RPMI8226 (cell line): ENCODE data around the gene CTSW.
A peak's percentile ranks its signal among the peaks of the same experiment; 100 is the strongest.
"Not testable (repeated sequence)": the region's sequence is repeated elsewhere in the genome, so short reads cannot be mapped to it uniquely, and the experiment has no call there.

Source experiments
- DNase-seq: peaks from one replicate; pipeline ENCODE4 v3.0.0-alpha.2; 2015

The CTSW gene

GRCh38 chr11:65879617-65880016, at the start of gene CTSW:
CTSW (plus strand) TSS chr11:65879837; CDS start chr11:65879855, 18 bp downstream.
- no peak for DNase-seq

DNA sequence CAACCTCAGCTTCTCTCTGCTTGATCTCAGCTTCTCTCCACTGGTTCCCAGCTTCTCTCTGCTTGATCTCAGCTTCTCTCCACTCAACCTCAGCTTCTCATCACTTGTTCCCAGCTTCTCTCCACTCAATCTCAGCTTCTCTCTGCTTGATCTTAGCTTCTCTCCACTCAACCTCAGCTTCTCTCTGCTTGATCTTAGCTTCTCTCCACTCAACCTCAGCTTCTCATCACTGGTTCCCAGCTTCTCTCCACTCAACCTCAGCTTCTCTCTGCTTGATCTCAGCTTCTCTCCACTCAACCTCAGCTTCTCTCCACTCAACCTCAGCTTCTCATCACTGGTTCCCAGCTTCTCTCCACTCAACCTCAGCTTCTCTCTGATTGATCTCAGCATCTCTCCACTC, 47.4 kb upstream of the CTSW start:
- not testable (repeated sequence) for DNase-seq

- DNase-seq = peak; percentile 99
Observed at GRCh38 chr11:65833297-65834030, 46.2 kb upstream of the CTSW start, which contains the start of gene SNX32. SNX32 (plus strand) TSS chr11:65833963; CDS start chr11:65834066, 103 bp downstream.

DNA sequence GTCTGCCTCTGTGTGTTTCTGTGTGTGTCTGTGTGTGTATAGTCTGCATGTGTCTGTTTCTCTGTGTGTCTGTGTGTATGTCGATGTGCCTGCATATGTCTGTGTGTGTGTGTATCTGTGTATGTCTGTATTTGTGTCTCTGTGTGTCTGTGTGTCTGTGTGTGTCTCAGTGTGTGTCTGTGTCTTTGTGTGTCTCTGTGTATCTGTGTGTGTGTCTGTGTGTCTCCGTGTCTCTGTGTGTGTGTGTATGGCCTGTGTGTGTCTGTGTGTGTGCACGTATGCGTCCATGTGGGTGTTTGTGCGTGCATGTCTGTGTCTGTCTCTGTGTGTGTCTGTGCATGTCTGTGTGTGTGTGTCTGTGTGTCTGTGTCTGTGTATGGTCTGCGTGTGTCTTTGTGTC, 45.4 kb upstream of the CTSW start:
- no peak for DNase-seq

- DNase-seq = no peak
Observed at GRCh38 chr11:65842144-65842543, 37.5 kb upstream of the CTSW start.

GRCh38 chr11:65843811-65844210, 35.8 kb upstream of the CTSW start:
- no peak for DNase-seq

GRCh38 chr11:65844231-65844872, 35.3 kb upstream of the CTSW start:
- DNase-seq = no peak

DNA sequence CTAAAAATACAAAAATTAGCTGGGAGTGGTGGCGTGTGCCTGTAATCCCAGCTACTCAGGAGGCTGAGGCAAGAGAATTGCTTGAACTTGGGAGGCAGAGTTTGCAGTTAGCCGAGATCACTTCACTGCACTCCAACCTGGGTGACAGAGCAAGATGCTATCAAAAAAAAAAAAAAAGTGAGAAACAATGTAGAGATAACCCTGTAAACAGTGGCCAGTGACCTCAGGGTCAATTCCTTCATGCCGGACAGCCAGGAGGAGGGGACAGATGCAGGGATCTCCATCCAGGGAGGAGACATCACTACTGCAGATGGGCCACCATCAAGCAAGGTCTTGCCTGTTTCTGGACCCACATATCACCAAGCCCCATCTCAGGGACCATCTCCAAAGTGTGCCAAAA, 31.9 kb upstream of the CTSW start:
- no peak for DNase-seq

DNA sequence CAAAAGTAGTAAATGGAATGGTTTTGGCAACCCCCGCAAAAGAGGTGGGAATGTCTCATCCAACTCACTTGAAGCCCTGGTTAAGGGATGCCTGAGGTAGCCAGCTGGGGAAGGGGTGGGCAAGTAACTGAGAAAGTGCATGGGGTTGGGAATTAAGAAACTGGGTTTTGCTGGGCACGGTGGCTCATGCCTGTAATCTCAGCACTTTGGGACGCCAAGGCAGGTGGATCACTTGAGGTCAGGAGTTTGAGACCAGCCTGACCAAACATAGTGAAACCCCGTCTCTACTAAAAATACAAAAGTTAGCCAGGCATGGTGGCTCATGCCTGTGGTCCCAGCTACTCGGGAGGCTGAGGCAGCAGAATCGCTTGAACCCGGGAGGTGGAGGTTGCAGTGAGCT, 30.9 kb upstream of the CTSW start:
- not testable (repeated sequence) for DNase-seq

GRCh38 chr11:65849366-65849765, 30.3 kb upstream of the CTSW start:
- DNase-seq = no peak

GRCh38 chr11:65849771-65850216, 29.8 kb upstream of the CTSW start:
- no peak for DNase-seq

GRCh38 chr11:65850217-65851082, 29.2 kb upstream of the CTSW start:
- no peak for DNase-seq

- DNase-seq = no peak
Observed at GRCh38 chr11:65851083-65851579, 28.5 kb upstream of the CTSW start.

GRCh38 chr11:65851811-65852507, 27.7 kb upstream of the CTSW start:
- no peak for DNase-seq

DNA sequence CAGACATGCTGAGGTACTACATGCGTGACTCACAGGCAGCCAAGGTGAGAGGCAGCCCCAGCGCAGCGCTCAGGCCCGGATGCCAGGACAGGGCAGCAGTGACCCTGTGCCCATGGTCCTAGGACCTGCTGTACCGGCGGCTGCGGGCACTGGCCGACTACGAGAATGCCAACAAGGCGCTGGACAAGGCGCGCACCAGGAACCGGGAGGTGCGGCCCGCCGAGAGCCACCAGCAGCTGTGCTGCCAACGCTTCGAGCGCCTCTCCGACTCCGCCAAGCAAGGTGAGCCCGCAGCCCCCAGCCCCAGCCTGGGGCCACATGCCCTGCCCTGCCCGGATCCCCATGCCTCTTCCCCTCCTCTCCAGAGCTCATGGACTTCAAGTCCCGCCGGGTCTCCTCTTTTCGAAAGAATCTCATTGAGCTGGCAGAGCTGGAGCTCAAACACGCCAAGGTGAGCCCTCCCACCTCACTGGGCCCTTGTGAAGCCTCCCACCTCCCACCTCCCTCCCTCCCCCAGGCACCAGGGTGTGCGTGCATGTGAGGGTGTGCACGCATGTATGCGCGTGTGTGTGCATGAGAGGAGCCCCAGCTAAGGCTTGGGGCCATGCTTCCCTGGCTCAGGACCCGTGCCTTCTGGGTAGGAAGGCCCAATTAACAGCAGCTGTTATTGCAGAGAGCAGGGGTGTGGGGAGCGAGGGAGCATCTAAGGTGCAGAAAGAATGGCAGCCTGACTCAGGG, 27.0 kb upstream of the CTSW start:
- no peak for DNase-seq

- no peak for DNase-seq
Observed at GRCh38 chr11:65853246-65853979, 26.2 kb upstream of the CTSW start.

- DNase-seq = no peak
Observed at GRCh38 chr11:65854161-65854592, 25.5 kb upstream of the CTSW start.

DNA sequence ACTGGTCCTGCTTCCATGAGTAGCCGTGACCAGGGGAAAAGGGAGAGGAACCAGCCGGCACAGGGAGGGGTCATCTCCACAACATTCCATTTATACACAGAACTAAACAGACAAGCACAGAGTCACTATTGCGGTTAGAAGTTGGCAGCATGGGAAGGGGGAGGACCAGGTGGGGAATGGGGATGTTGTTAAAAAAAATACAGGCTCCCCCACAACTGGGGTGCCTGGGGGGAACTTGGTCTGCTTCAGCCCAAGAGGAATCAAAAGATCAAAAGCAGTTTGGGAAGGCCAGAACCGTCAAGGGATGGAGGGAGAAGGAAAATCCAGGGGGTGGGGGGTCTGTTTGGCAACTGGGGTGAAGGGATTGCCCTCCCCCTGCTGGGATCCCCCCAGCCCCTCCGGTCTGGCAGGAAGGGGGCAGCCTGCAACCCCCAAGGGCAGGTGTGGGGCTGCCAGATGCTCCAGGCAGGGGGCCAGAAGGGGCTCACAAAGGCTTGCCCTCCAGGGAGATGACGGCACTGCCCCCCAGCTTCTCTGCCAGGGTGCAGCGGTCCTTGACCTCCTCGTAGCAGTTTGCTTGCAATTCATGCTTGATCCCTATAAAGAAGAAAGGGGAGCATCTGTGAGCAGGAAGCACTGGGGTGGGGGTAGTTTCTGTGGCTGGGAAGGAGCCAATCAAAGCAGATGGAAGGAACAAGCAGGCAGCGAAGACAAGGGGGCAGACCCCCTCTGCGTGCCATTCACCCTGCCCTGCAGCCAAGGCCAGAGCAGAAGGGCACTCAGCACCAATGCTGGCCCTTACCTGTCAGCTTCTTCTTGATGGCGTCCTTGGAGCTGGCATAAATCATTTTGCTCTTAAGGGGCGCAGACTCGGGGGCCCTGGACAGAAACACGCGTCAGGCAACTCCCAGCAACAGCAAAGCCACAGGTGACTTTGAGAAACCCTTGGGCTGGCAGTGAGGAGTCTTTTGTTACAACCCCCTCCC, 24.5 kb upstream of the CTSW start:
- DNase-seq = no peak

DNA sequence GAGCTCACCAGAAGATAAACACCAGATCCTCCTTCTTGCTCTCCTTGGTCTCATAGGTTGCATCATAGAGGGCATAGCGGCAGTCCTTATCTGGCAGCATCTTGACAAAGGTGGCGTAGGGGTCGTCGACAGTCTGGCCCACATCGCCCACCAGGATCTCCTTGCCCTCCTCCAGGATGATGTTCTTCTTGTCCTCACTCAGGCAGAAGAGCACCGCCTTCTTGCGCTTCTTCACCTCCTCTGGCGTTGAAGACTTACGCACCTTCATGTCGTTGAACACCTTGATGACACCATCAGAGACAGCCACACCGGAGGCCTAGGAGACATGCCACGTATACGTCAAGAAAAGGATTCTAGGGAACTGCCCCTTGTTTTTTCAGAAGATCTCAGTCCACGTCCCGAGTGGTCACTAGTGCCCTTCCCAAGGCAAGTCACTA, 23.7 kb upstream of the CTSW start:
- DNase-seq = no peak
